LNCAP (cell line): ENCODE data around the gene AMN.

Source experiments
- CTCF ChIP-seq: fragments of 450-650 bp; IDR thresholded peaks from 2 replicates; pipeline ENCODE4 v1.5.1; 2017; ENCODE audit warnings: mild to moderate bottlenecking

AMN gene

GRCh38 chr14:102949062-102949800 lies 26.8 kb downstream of the AMN start:
- no peak for TF ChIP-seq CTCF

GRCh38 chr14:102949801-102950451 lies 27.5 kb downstream of the AMN start:
- TF ChIP-seq CTCF, result no peak

GRCh38 chr14:102951034-102951433 lies 28.6 kb downstream of the AMN start:
- TF ChIP-seq CTCF, result no peak

GRCh38 chr14:102951799-102952198 lies 29.3 kb downstream of the AMN start:
- no peak for TF ChIP-seq CTCF

- TF ChIP-seq CTCF, result no peak
These were observed 29.8 kb downstream of the AMN start for GRCh38 chr14:102952276-102952675.

- TF ChIP-seq CTCF, result no peak
These were observed 30.6 kb downstream of the AMN start for GRCh38 chr14:102953100-102953499.

GRCh38 chr14:102954081-102954789 lies 31.8 kb downstream of the AMN start:
- no peak for TF ChIP-seq CTCF
